Dendritic cell treated with granulocyte-macrophage colony-stimulating factor and Interleukin-4, amounts not matched to agents 40 ng/mL and 50 ng/mL, for 4 days (primary cell): ENCODE data around the gene PLK5.
"Not testable (repeated sequence)": the region's sequence is repeated elsewhere in the genome, so short reads cannot be mapped to it uniquely, and the experiment has no call there.

Experiments used
- H3K27ac Mint-ChIP-seq: one replicate; pipeline ENCODE4 v1.8.0; 2022; ENCODE audit warnings: mild to moderate bottlenecking, mixed read lengths
- H3K27me3 Mint-ChIP-seq: one replicate; pipeline ENCODE4 v1.8.0; 2022; ENCODE audit warnings: mild to moderate bottlenecking, mixed read lengths
- H3K36me3 Mint-ChIP-seq: one replicate; pipeline ENCODE4 v1.8.0; 2022; ENCODE audit warnings: low read depth, mixed read lengths
- H3K4me1 Mint-ChIP-seq: one replicate; pipeline ENCODE4 v1.8.0; 2022; ENCODE audit warnings: low read depth, mixed read lengths
- H3K4me3 Mint-ChIP-seq: one replicate; pipeline ENCODE4 v1.8.0; 2022; ENCODE audit warnings: mild to moderate bottlenecking, moderate library complexity, mixed read lengths
- H3K9me3 Mint-ChIP-seq: one replicate; pipeline ENCODE4 v1.8.0; 2022; ENCODE audit warnings: mixed read lengths
- intact Hi-C: fragments of 100-400 bp; cut with micrococcal nuclease; formaldehyde crosslinking; loops from one replicate; pipeline ENCODE4 v1.15.0; 2022

The PLK5 gene, protein sequence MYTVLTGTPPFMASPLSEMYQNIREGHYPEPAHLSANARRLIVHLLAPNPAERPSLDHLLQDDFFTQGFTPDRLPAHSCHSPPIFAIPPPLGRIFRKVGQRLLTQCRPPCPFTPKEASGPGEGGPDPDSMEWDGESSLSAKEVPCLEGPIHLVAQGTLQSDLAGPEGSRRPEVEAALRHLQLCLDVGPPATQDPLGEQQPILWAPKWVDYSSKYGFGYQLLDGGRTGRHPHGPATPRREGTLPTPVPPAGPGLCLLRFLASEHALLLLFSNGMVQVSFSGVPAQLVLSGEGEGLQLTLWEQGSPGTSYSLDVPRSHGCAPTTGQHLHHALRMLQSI

DNA sequence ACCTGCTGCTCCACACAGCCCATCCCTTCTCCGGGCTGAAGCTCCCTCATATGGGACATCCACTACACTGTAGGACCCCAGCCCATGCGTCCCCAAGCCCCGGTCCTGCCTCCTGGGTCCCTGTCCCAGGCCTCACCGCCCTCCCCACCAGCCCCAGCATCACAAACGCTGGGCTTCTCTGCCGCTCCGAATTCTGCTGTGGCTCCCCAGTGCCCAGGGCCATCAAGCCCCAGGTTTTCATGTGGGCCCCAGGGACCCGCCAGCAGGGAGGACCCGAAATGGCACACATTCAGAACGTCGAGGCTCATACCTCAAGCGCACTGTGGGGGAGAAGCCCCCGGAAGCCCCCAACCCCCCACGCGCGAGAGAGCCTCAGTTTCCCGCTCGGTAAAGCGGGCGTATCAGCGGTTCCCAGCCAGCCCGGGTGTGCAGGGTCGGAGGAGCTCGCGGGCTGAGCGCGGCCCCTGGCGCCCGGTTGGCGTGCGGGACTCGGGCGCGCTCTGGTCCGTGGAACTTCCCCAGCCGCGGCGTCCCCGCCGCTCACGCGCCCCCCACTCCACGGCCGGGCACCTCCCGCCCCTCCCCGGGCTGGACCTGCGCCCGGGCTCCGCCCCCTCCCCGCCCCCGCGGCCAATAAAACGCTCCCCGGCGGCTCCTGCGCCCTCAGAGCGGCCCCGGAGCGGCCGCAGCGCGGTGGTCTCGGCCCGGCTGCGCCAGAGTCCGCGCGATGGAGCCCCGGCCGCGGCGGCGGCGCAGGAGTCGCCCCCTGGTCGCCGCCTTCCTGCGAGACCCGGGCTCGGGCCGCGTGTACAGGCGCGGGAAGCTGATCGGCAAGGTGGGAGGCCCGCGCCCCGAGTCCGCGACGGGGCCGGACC, at the start of gene PLK5:
TSS of gene PLK5 (plus strand) at position 666 of the 875 bp plus-strand sequence. CDS start 2,920 bp downstream, outside the sequence.
- H3K9me3 Mint-ChIP-seq = no peaks in the 10 kb centered on the region
- peaks cover 61% of the 10 kb centered on the region for H3K27me3 Mint-ChIP-seq
- peaks cover 8% of the 10 kb centered on the region for H3K4me1 Mint-ChIP-seq
- intact Hi-C loops = no loop called here
- H3K36me3 Mint-ChIP-seq = no peaks in the 10 kb centered on the region
- H3K27ac Mint-ChIP-seq = no peak within 1 kb of the TSS
- H3K4me3 Mint-ChIP-seq = no peak within 1 kb of the TSS

DNA sequence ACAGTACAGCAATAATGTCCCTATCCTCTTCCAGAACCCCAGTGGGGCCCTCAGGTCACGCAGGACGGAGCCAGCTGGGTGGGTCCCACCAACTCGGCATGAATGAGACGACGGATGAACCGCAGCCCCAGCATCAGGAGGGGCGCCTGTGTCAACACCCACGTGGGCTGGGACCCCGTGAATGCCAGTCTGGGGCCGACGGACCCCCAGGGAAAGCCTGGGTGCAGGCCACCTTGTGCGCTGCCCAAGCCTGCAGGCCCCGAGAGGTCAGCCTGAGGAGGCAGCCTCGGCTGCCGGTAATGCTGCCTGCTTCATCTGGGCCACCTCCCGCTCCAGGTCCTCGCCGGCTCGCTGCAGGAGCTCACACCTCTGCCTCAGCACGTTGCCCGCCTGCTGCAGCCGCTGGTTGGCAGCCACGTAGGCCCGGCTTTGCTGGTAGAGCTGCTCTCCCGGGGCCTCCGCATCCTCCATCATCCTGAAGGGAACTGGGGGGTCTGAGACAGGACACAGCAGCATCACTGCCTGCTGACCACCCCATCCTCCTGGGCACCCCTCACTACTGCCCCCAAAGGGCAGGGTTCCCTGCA, 49.0 kb upstream of the PLK5 start:
- Mint-ChIP-seq H3K36me3 (peaks cover 60% of the 10 kb centered on the region), H3K27ac (no peak overlapping the region), H3K9me3 (no peaks in the 10 kb centered on the region), H3K27me3 (peaks cover 52% of the 10 kb centered on the region), H3K4me1 (peaks cover 52% of the 10 kb centered on the region), H3K4me3 (no peak overlapping the region)
- intact Hi-C loops = loop anchor here (5.0 kb wide), 1 partner anchor 37 kb away; the partner anchor contains the start of gene ADAMTSL5

DNA sequence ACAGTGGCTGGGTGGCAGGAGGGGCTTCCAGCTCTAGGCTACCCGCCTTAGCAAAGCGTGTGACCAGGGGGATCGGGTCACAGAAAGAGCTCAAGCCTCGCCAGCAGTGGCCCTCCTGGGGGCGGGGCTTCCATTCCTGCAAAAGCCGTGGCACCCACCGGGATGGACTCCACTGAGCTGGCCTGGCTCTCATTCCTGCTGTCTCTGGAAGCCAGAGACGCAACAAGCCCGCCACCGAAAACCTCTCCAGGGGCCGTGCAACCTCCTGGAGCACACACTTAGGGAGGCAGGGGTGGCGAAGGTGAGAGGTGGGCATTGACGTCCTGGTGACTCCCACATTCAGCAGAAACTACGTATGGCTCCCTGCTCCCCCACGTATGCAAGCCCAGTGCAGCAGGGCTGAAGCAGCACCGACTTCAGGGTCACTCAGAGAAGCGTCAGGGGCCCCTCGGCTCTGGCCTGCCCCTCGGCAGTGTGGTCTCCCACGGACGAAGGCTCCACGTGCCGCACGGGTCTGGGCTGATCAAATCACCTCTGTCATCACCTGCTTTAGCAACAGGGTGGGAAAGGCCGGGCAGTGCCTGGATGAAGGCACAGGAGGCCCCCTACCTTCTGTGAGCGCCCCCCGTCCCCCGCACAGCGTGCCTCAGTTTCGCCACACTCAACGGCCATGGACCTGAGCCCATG, 48.0 kb upstream of the PLK5 start:
- Mint-ChIP-seq H3K27ac (no peak overlapping the region), H3K4me1 (peaks cover 55% of the 10 kb centered on the region), H3K36me3 (peaks cover 60% of the 10 kb centered on the region), H3K4me3 (no peak overlapping the region), H3K9me3 (no peaks in the 10 kb centered on the region), H3K27me3 (peaks cover 46% of the 10 kb centered on the region)
- intact Hi-C loops = no loop called here

DNA sequence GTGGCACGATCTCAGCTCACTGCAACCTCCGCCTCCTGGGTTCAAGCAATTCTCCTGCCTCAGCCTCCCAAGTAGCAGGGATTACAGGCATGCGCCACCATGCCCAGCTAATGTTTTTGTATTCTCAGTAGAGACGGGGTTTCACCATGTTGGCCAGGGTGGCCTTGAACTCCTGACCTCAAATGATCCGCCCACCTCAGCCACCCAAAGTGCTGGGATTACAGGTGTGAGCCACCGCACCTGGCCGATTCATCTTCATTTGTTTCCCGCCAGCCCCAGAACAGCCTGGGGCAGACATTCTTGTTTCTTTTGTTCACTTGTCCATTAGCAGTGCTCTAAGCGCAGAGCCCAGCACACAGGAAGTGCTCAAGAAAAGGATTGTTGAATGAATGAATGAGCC, 46.8 kb upstream of the PLK5 start:
- intact Hi-C loops, H3K9me3 Mint-ChIP-seq, H3K4me3 Mint-ChIP-seq, H3K27ac Mint-ChIP-seq: not testable (repeated sequence)
- peaks cover 35% of the 10 kb centered on the region for H3K27me3 Mint-ChIP-seq
- H3K36me3 Mint-ChIP-seq = peaks cover 60% of the 10 kb centered on the region
- H3K4me1 Mint-ChIP-seq = peaks cover 44% of the 10 kb centered on the region

DNA sequence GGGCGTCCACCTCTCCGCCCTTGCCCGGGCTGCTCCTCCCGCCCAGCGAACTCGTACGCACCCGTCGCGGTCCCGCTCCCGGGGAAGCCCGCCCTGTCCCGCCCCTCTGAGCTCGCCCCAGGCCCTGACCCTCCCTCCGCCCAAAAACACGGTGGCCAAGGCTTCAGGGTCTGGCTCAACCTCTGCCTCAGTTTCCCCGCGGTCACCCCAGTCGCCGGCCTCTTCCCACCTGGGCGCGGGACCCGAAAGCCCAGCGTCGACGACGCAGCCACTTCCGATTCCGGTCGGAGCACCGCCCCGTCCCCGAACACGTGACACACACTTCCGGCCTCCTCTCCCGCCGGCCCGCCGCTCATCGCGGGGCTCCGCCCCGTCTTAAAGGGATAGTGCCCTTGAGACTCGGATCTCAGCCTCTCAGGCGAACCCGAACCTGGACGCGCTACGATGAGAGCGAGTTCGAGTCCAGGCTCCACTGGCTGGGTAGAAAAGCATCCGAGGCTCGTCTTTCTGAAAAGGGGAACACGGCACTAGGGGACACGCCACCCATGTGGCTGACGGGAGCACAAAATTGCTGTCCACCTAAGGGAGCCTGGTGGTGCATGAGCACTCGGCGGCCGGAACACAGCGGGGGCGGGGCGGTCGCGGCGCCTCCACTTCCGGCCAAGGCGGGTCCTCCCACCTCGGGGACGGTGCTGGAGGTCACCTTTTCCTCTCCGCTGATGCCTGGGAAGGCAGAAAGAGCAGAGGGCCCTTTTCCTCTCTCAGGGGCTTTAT, 44.8 kb upstream of the PLK5 start, which contains the start of gene C19orf25:
TSS of gene C19orf25 (minus strand) at position 282 of the 774 bp plus-strand sequence. CDS start 312 bp downstream, outside the sequence.
- H3K4me3 Mint-ChIP-seq = peak within 1 kb of the TSS; percentile 100
- peaks cover 49% of the 10 kb centered on the region for H3K36me3 Mint-ChIP-seq
- peak within 1 kb of the TSS; percentile 99 for H3K27ac Mint-ChIP-seq
- no peaks in the 10 kb centered on the region for H3K9me3 Mint-ChIP-seq
- peaks cover 27% of the 10 kb centered on the region for H3K4me1 Mint-ChIP-seq
- H3K27me3 Mint-ChIP-seq = peaks cover 15% of the 10 kb centered on the region
- intact Hi-C loops = no loop called here

DNA sequence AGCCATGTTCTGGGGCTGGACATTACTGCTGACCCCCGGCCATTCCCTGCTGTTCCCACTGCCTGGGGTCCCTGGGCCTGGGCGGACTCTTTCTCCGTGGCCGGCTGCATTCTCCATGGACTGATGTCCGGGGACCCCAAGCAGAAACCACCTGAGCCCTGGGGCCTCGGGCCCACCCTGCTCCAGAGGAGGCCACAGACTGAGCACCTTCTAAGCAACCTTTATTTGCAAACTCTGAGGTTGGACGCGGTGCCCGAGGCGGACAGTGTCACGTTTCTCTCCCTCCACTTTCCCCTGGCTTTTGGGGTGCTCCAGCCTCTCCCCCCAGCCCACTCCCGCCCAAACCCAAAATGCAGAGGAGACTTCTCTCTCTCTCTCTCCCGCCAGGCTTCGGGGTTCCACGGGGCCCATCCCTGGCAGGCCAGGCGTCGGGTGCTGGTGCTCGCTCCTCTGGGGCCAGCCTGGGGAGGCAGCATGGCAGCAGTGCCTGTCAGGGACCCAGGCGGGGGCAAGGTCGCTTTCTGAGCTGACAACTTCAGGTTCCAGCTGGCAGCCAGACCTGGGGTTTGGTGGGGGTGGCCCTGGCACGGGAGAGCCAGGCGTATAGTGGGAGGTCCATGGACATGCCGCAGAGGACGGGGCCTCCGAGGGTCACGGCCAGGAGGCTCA, 42.5 kb upstream of the PLK5 start:
- peaks cover 26% of the 10 kb centered on the region for H3K36me3 Mint-ChIP-seq
- H3K4me3 Mint-ChIP-seq = no peak overlapping the region
- peaks cover 3% of the 10 kb centered on the region for H3K27me3 Mint-ChIP-seq
- H3K27ac Mint-ChIP-seq = no peak overlapping the region
- no peaks in the 10 kb centered on the region for H3K9me3 Mint-ChIP-seq
- peaks cover 27% of the 10 kb centered on the region for H3K4me1 Mint-ChIP-seq
- intact Hi-C loops = no loop called here

DNA sequence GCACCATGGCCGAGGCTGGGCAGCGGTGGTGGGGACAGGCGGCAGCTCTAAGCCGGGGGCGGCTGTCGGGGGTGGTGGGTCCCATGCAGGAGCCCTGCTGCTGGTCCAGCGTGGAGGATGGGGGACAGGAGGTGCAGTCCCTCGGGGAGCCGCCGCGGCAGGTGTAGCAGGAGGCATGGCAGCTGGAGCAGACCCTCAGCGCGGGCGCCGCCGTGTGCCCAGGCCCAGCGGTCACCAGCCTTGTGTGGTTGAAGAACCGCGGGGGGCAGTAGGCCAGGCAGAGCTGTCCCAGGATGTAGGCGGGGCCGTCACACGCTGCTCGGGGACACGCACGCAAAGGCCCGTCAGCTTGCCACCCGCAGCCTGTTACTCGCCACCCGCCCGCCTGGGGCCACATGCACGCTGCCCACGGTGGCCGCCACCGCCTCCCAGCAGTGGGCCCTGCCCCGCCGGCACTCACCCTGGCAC, 42.0 kb upstream of the PLK5 start:
- Mint-ChIP-seq H3K9me3 (no peaks in the 10 kb centered on the region), H3K27me3 (peaks cover 3% of the 10 kb centered on the region), H3K4me1 (peaks cover 26% of the 10 kb centered on the region), H3K27ac (no peak overlapping the region), H3K36me3 (peaks cover 21% of the 10 kb centered on the region), H3K4me3 (no peak overlapping the region)
- intact Hi-C loops = no loop called here

DNA sequence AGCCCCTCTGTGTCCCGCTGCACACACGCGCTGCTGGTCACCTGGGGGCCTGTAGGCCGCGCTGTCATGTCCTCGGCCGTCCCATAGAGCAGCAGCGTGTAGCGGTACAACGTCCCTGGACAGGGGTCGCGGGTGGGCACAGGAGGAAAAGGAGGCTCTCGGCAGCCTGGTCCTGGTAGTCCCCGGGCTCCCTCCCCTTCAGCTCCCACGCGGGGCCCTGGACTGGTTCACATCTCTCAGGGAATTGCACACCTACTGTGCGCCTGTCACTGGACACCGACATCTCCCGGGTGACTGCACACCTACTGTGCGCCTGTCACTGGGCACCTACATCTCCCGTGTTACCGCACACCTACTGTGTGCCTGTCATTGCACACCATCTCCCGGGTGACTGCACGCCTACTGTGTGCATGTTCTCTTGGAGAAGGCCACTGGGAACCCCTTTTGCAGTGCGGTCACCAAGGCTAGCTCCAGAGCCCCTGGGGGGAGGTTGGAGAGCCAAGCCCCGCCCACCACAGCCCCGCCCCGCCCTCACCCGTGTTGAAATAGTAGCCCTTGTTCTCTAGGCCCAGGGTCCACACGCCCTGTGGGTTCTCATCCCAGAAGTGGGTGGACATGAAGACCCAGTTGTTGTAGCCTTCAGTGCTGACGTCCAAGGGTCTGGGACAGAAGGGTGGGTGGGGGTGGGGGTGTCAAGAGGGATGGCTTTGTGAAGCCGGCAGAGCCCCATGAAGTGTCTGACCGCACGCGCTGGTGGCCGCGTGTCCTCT, 41.3 kb upstream of the PLK5 start:
- Mint-ChIP-seq H3K36me3 (peaks cover 15% of the 10 kb centered on the region), H3K27me3 (peaks cover 3% of the 10 kb centered on the region), H3K9me3 (no peaks in the 10 kb centered on the region), H3K4me1 (peaks cover 20% of the 10 kb centered on the region), H3K27ac (no peak overlapping the region), H3K4me3 (no peak overlapping the region)
- intact Hi-C loops = no loop called here

DNA sequence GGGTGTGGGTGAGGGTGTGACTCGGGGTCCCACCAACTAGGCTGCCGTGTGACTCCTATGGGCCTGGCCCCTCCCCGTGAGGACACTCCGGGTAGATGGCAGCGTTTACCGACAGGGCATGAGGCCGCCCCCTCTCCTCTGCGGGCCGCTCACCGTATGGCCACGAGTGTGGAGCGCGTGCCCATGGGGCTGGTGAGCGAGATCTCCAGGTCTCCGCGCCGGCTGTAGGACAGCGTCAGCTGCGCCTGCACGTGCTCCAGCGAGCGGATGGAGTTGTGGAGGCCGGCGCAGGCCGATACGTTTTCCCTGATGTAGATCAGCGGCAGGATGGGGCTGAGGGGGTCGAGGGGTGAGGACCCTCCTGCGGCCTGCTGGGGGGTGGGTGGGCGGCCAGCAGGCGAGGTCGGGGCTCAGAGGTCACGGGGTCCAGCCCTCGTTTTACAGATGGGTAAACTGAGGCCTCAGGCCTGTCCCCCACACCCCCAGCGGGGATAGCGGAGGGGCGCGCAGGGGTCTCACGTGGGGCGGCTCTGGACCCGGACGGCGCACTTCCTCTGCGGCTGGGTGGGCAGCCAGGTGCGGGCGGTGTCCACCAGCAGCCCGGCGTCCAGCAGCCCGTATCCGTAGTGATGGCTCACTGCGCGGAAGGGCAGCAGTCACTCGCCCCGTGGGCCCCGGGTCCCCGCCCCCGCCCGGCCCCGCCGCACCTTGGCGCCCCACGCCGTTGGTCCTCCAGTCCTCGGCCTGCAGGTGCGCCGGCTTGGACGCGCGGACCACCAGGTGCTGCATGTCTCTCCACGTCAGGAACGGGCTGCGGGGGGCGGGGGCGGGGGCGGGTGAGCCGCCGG, 40.5 kb upstream of the PLK5 start:
- peaks cover 8% of the 10 kb centered on the region for H3K36me3 Mint-ChIP-seq
- no peak overlapping the region for H3K4me3 Mint-ChIP-seq
- H3K4me1 Mint-ChIP-seq = peaks cover 23% of the 10 kb centered on the region
- H3K27me3 Mint-ChIP-seq = peaks cover 3% of the 10 kb centered on the region
- H3K9me3 Mint-ChIP-seq = no peaks in the 10 kb centered on the region
- H3K27ac Mint-ChIP-seq = no peak overlapping the region
- intact Hi-C loops = no loop called here

DNA sequence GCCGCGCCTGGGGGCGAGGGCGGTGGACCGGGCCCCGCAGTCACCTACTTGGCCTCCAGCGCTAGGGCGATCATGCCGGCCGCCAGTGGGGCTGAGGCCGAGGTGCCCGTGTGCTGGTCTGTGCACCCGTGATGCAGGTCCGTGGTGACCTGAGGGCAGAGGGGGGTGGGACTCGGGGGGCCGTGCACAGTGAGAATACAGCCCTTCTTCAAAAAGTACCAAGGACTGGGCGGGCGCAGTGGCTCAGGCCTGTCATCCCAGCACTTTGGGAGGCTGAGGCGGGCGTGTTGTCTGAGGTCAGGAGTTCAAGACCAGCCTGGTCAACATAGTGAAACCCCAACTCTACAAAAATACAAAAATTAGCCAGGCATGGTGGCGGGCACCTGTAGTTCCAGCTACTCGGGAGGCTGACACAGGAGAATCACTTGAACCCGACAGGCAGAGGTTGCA, 39.9 kb upstream of the PLK5 start:
- H3K27ac Mint-ChIP-seq = no peak overlapping the region
- peaks cover 4% of the 10 kb centered on the region for H3K27me3 Mint-ChIP-seq
- H3K9me3 Mint-ChIP-seq = no peaks in the 10 kb centered on the region
- H3K4me3 Mint-ChIP-seq = no peak overlapping the region
- H3K36me3 Mint-ChIP-seq = peaks cover 5% of the 10 kb centered on the region
- H3K4me1 Mint-ChIP-seq = peaks cover 26% of the 10 kb centered on the region
- intact Hi-C loops = no loop called here

DNA sequence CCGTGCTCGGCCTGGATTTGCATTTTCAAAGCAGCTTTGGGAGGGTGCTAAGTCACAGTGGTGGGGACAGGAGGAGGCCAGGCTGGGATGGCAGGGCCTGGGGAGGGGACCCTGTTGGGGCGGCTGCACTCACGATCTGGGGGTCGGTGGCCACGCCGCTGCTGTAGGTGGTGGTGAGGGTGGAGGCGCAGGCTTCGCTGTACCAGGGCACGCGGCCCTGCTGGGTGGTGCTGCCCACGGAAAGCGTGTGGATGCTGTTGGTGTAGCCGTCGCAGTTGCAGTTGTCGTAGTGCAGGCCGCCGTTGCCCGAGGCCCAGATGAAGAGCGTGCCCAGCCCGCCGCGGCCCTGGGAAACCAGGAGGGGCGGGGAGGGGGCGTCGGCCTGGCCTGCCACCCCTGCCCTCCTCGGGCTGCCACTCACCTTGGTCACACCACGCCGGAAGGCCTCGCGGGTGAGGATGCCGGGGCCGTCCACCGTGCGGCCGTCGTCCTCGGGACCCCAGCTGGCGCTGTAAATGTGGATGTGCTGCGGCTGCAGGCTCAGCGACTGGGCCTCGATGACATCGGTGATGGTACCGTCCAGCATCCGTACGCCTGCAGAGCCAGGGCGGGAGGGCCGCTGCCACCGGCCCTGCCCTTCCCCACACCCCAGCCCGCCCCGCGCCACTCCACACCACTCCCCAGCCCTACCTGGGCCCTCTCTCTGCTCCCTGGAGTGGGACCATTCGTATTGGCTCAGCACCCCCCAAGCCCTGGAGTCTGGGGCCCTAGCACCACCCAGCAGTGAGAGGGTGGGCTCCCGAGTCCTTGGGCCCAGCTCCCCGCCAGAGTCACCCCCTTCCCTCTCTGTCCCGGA, 36.9 kb upstream of the PLK5 start:
- Mint-ChIP-seq H3K4me3 (no peak overlapping the region), H3K4me1 (peaks cover 22% of the 10 kb centered on the region), H3K27me3 (peaks cover 11% of the 10 kb centered on the region), H3K9me3 (no peaks in the 10 kb centered on the region), H3K27ac (no peak overlapping the region), H3K36me3 (no peaks in the 10 kb centered on the region)
- intact Hi-C loops = no loop called here
